Mesenchymal stem cell (in vitro differentiated cells and primary cell): Measurements from ENCODE around the gene P4HTM.

Experiments used
- DNase-seq: peaks from one replicate; pipeline ENCODE4 v3.0.0-alpha.2; 2013
- H2AFZ ChIP-seq: one replicate; pipeline ENCODE4 v1.6.1; 2013; ENCODE audit warnings: low read depth, mild to moderate bottlenecking, control low read depth, inconsistent platforms, low read length, moderate library complexity
- H2AK5ac ChIP-seq: 2 replicates; pipeline ENCODE4 v1.6.1; 2013; ENCODE audit warnings: low read length, moderate library complexity, mild to moderate bottlenecking, inconsistent platforms; ENCODE audit not compliant: severe bottlenecking
- H2BK120ac ChIP-seq: one replicate; pipeline ENCODE4 v1.6.1; 2013; ENCODE audit warnings: low read depth, mild to moderate bottlenecking, inconsistent platforms, low read length, moderate library complexity
- H2BK12ac ChIP-seq, 2 experiments: one replicate each; pipeline ENCODE4 v1.6.1; 2013; ENCODE audit warnings: inconsistent platforms in 2 of 2, low read length in 2 of 2, mild to moderate bottlenecking in 2 of 2, moderate library complexity in 2 of 2, control low read depth in 1 of 2
- H2BK15ac ChIP-seq: one replicate; pipeline ENCODE4 v1.6.1; 2013; ENCODE audit warnings: mild to moderate bottlenecking, low read depth, inconsistent platforms; ENCODE audit not compliant: poor library complexity, severe bottlenecking
- H2BK5ac ChIP-seq: 2 replicates; pipeline ENCODE4 v1.6.1; 2013; ENCODE audit warnings: low read depth, mild to moderate bottlenecking, low read length, control low read depth, inconsistent platforms; ENCODE audit not compliant: poor library complexity, severe bottlenecking
- H3K14ac ChIP-seq, 2 experiments: one replicate each; pipeline ENCODE4 v1.6.1; 2013; ENCODE audit warnings: inconsistent platforms in 2 of 2, low read length in 2 of 2, control low read depth in 1 of 2, mild to moderate bottlenecking in 1 of 2, moderate library complexity in 1 of 2
- H3K18ac ChIP-seq, 2 experiments: one replicate each; pipeline ENCODE4 v1.6.1; 2013; ENCODE audit warnings: inconsistent platforms in 2 of 2, low read length in 2 of 2, control low read depth in 1 of 2, low read depth in 1 of 2, mild to moderate bottlenecking in 1 of 2
- H3K23ac ChIP-seq, 2 experiments: one replicate each; pipeline ENCODE4 v1.6.1; 2013; ENCODE audit warnings: inconsistent platforms in 2 of 2, low read length in 2 of 2, mild to moderate bottlenecking in 2 of 2, moderate library complexity in 2 of 2, control low read depth in 1 of 2
- H3K27ac ChIP-seq: 2 replicates; pipeline ENCODE4 v1.5.1; 2013; ENCODE audit warnings: mild to moderate bottlenecking, moderate library complexity, low read length, control low read depth, inconsistent platforms; ENCODE audit not compliant: poor library complexity, severe bottlenecking
- H3K27me3 ChIP-seq, 2 experiments: 2 replicates each; pipeline versions ENCODE4 v1.6.1 to v1.7.0; 2013; ENCODE audit warnings: low read length in 2 of 2, mild to moderate bottlenecking in 2 of 2, moderate library complexity in 2 of 2, control low read depth in 1 of 2, inconsistent platforms in 1 of 2; ENCODE audit not compliant: control insufficient read depth in 1 of 2, insufficient read depth in 1 of 2
- H3K36me3 ChIP-seq, 2 experiments: 2 replicates each; pipeline versions ENCODE4 v1.6.1 to v1.7.0; 2013; ENCODE audit warnings: low read length in 2 of 2, control low read depth in 1 of 2, inconsistent platforms in 1 of 2, low read depth in 1 of 2, mild to moderate bottlenecking in 1 of 2; ENCODE audit not compliant: insufficient read depth in 2 of 2, control insufficient read depth in 1 of 2
- H3K4ac ChIP-seq, 2 experiments: one replicate each; pipeline ENCODE4 v1.6.1; 2013; ENCODE audit warnings: inconsistent platforms in 2 of 2, low read length in 2 of 2, mild to moderate bottlenecking in 2 of 2, moderate library complexity in 2 of 2, control low read depth in 1 of 2, low read depth in 1 of 2
- H3K4me1 ChIP-seq: 2 replicates; pipeline ENCODE4 v1.6.1; 2013; ENCODE audit warnings: low read depth, low read length, control low read depth; ENCODE audit not compliant: control insufficient read depth, insufficient read depth
- H3K4me2 ChIP-seq: 2 replicates; pipeline ENCODE4 v1.6.1; 2013; ENCODE audit warnings: low read length, mild to moderate bottlenecking, inconsistent platforms; ENCODE audit not compliant: poor library complexity, severe bottlenecking
- H3K4me3 ChIP-seq, 2 experiments: 2 replicates each; pipeline versions ENCODE4 v1.5.1 to v1.7.0; 2013; ENCODE audit warnings: low read length in 2 of 2, mild to moderate bottlenecking in 2 of 2, control low read depth in 1 of 2, low read depth in 1 of 2; ENCODE audit not compliant: insufficient read depth in 1 of 2
- H3K79me1 ChIP-seq: replicated peaks from 2 replicates; pipeline ENCODE4 v1.6.1; 2013; ENCODE audit warnings: mild to moderate bottlenecking, control low read depth, low read length, inconsistent platforms; ENCODE audit not compliant: poor library complexity, severe bottlenecking
- H3K9ac ChIP-seq: 2 replicates; pipeline ENCODE4 v1.7.0; 2013; ENCODE audit warnings: mild to moderate bottlenecking, low read length, moderate library complexity
- H3K9me3 ChIP-seq: 2 replicates; pipeline ENCODE4 v1.7.0; 2013; ENCODE audit warnings: mild to moderate bottlenecking, low read length; ENCODE audit not compliant: control insufficient read depth
- H4K8ac ChIP-seq: one replicate; pipeline ENCODE4 v1.6.1; 2013; ENCODE audit warnings: inconsistent platforms, mild to moderate bottlenecking, low read length, moderate library complexity
- H4K91ac ChIP-seq: one replicate; pipeline ENCODE4 v1.6.1; 2013; ENCODE audit warnings: mild to moderate bottlenecking, low read length, inconsistent platforms
- WGBS: methylation state at CpG from one replicate; pipeline ENCODE4 v1.1.7; 2013; ENCODE audit warnings: mixed read lengths; 5-methylcytosine and 5-hydroxymethylcytosine counted together

Gene P4HTM

DNA sequence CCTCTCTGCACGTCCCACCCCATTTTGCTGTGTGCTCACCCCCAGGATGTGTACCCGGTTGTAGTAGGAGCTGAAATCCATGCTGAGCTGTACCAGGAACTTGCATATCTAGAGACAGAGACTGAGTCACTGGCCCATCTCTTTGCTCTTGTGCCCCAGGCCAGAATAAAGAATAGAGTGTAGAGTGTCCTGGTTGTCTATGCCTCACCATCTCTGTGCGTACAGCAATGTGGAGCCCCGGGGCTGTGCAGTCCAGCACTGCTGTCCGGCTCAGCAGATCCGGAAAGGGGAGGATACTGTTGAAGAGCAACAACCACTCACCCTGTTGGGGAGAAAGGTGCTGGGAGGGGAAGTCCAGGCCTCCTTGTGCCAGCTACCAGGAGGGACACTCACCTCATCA lies 25.7 kb downstream of the P4HTM start:
- Histone ChIP-seq H2AFZ (no peak overlapping the region), H2BK120ac (no peak overlapping the region), H3K9me3 (no peaks in the 10 kb centered on the region), H3K4ac (no peak overlapping the region), H3K23ac (no peak overlapping the region), H3K27me3 (no peaks in the 10 kb centered on the region), H3K27ac (no peak overlapping the region), H2BK5ac (no peak overlapping the region), H3K4me2 (no peak overlapping the region), H3K79me1 (peaks cover 18% of the 10 kb centered on the region), H3K14ac (no peak overlapping the region), H4K91ac (no peak overlapping the region), H2BK15ac (no peak overlapping the region), H3K18ac (no peak overlapping the region), H3K9ac (no peak overlapping the region), H4K8ac (no peak overlapping the region), H3K4me3 (no peak overlapping the region), H2BK12ac (no peak overlapping the region), H2AK5ac (no peak overlapping the region), H3K4me1 (peaks cover 45% of the 10 kb centered on the region), H3K36me3 (peaks cover 58 to 62% of the 10 kb centered on the region in 2 experiments)
- 98% methylated on average over 6 of the region's 6 CpGs for WGBS
- no peak for DNase-seq

DNA sequence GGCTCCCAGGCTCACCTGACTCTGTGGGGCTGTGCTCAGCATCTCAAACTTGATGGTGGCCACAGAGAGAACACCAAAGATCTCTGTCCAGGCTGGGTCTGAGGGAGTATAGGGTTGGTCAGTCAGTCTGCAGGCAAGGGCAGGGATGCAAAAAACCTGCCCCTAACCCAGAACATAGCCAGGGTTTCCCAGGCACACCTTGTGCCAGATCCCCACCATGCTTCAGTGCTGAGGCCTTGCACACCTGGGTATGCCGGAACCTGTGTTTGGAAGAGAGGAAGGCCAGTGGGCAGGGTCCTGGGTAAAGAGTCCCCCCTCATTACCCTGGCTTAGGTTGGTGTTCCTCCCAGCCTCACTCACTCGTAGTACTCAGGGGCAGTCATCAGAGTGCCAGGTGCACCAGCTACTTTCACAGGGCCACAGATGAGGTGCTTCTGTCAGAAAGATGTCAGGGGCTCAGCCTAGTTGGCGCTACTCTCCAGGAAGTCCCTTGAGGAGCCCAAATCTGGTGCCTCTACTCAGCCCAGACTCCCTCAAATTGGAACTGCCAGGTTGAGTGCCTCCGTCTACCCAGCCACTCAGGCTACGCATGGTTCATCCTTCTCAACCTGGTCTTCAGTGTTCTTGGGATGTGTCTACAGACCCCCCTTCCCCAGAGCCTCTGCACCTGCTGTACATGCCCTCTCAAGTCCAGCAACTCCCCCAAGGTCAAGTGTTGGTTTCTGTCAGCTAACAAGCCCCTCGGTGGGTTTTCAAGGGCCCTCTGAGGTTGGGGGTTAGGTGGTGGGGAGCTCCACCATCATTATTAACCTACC lies 26.6 kb downstream of the P4HTM start:
- no peak overlapping the region for H2BK5ac ChIP-seq
- H3K4me2 ChIP-seq: no peak overlapping the region
- H4K8ac ChIP-seq: peak overlapping the region; percentile 1
- H2AFZ ChIP-seq: no peak overlapping the region
- no peak overlapping the region for H2BK12ac ChIP-seq
- WGBS: 94% methylated on average over 5 of the region's 6 CpGs
- H3K23ac ChIP-seq: no peak overlapping the region
- H3K79me1 ChIP-seq: peaks cover 18% of the 10 kb centered on the region
- H3K4ac ChIP-seq: no peak overlapping the region
- no peaks in the 10 kb centered on the region for H3K9me3 ChIP-seq
- no peaks in the 10 kb centered on the region for H3K27me3 ChIP-seq
- H3K18ac ChIP-seq: no peak overlapping the region
- H3K4me3 ChIP-seq: peak overlapping the region in 1 of 2 experiments; percentile 94
- H3K4me1 ChIP-seq: peaks cover 45% of the 10 kb centered on the region
- peak overlapping the region; percentile 93 for H3K9ac ChIP-seq
- H3K27ac ChIP-seq: no peak overlapping the region
- no peak overlapping the region for H3K14ac ChIP-seq
- no peak overlapping the region for H2BK15ac ChIP-seq
- H4K91ac ChIP-seq: no peak overlapping the region
- peaks cover 54 to 56% of the 10 kb centered on the region in 2 experiments for H3K36me3 ChIP-seq
- peak overlapping the region; percentile 11 for H2AK5ac ChIP-seq
- no peak overlapping the region for H2BK120ac ChIP-seq
- DNase-seq: no peak

DNA sequence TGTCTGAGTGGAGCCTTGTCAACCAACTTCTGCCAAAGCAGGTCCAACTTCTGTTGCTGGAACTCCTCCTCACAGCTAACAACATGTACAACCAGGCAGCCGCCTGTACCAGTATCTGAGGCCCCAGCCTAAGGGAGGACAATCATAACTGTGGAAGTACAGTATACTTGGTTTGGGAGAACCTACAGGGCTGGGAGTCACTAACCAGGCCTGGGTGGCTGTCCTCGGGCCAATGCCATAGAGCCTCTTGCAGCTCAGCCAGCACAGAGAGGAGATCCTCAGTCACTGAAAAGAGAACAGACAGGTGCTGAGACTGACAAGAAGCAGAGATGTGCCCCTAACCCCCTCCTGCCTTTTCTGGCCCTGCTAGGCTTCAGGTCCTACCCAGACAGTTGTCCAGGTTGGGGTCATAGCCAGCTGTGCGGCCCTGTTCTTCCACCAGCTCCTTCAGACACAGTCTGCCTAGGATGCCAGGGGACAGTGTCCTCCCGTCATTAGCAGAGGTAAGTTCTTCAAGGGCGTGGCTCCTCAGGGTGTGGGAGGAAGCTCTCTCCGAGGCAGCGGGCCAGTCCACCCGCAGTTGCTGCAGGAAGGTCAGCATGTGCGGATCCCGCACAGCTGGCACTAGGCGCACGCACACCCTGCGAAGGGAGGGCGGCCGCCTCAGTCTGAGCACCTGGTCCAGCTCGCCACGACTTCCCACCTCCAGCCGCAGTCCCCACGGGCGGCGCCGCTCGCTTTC lies 27.4 kb downstream of the P4HTM start:
- no peak overlapping the region for H2BK15ac ChIP-seq
- peaks cover 16% of the 10 kb centered on the region for H3K79me1 ChIP-seq
- H3K23ac ChIP-seq: peak overlapping the region in 1 of 2 experiments; percentile 5
- H4K91ac ChIP-seq: peak overlapping the region; percentile 56
- DNase-seq: peak; percentile 9
- peaks cover 47 to 48% of the 10 kb centered on the region in 2 experiments for H3K36me3 ChIP-seq
- no peak overlapping the region for H2BK12ac ChIP-seq
- peak overlapping the region in 1 of 2 experiments; percentile 22 for H3K14ac ChIP-seq
- no peak overlapping the region for H2BK5ac ChIP-seq
- peak overlapping the region; percentile 62 for H3K4me2 ChIP-seq
- H3K27me3 ChIP-seq: no peaks in the 10 kb centered on the region
- H2AK5ac ChIP-seq: peak overlapping the region; percentile 1
- H4K8ac ChIP-seq: peak overlapping the region; percentile 31
- H3K18ac ChIP-seq: peak overlapping the region in 1 of 2 experiments; percentile 80
- WGBS: 14% methylated on average over 20 of the region's 23 CpGs
- peaks cover 43% of the 10 kb centered on the region for H3K4me1 ChIP-seq
- H3K4ac ChIP-seq: peak overlapping the region; percentile 54 to 85
- H2BK120ac ChIP-seq: no peak overlapping the region
- H3K9ac ChIP-seq: peak overlapping the region; percentile 93
- H3K9me3 ChIP-seq: no peaks in the 10 kb centered on the region
- H2AFZ ChIP-seq: peak overlapping the region; percentile 54
- no peak overlapping the region for H3K27ac ChIP-seq
- H3K4me3 ChIP-seq: peak overlapping the region; percentile 81 to 94
